Stimulated activated CD8-positive, alpha-beta memory T cell treated with anti-CD3 and anti-CD28 coated beads, Interleukin-12 subunit alpha, Interleukin-12 subunit beta, amount 100 ng/mL, for 24 hours (primary cell): Measurements from ENCODE around the gene C11orf65.

ENCODE experiments used
- DNase-seq: peaks from one replicate; pipeline ENCODE4 v3.0.0-alpha.2; 2020; ENCODE audit errors: extremely low read depth

C11orf65 gene, protein sequence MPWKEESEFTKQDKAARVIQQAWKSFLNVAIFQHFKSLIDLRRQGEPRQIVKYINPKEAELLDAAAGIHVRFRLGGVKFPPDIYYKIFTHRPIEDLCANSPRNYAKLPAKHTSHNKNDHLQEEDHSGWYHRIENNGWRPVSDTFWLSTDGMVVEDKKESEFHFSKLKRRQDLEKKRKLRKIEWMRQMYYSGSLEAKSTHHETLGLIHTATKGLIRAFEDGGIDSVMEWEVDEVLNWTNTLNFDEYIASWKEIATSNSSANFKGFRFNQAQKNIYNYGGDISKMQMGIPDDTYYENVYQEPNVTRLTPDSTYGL

GRCh38 chr11:108467091-108467823 lies at the start of gene C11orf65:
Gene C11orf65, minus strand, starts transcription at chr11:108467529. Its CDS starts 5,970 bp downstream, at chr11:108461559.
- DNase-seq, result peak; percentile 78

GRCh38 chr11:108516125-108516524 lies 48.8 kb upstream of the C11orf65 start:
- DNase-seq, result no peak

GRCh38 chr11:108512708-108513107 lies 45.4 kb upstream of the C11orf65 start:
- no peak for DNase-seq

DNA sequence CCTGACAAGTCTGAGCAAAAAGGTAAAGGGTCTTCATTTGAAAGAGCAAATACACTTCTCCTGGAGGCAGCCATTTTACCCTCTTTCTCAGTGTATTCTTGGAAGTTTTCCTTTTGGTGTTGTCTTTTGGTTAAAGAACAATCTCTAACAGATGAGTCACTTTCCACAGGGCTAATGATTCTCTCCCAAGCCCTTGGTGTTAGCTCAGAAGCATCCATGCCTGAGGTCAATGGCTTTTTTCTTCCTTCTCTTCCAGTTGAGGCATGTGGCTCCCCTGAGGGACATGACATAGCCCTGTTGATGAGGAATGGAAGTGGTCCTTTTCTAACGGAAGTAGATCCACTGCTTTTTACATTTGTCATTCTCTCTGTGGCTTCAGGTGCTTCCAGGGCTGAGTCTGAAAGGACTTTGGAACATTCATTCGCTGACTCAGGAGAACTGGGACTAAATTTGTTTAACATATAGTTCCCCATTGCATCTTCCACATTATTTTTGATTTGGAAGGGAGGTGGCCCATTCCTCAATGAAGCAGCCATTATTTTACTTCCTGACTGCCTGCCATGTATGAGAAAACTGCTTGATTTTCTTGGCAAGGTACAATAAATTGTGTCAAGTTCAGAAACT lies 44.6 kb upstream of the C11orf65 start:
- no peak for DNase-seq

- DNase-seq, result no peak
Observed at GRCh38 chr11:108508653-108509593, 41.6 kb upstream of the C11orf65 start.

DNA sequence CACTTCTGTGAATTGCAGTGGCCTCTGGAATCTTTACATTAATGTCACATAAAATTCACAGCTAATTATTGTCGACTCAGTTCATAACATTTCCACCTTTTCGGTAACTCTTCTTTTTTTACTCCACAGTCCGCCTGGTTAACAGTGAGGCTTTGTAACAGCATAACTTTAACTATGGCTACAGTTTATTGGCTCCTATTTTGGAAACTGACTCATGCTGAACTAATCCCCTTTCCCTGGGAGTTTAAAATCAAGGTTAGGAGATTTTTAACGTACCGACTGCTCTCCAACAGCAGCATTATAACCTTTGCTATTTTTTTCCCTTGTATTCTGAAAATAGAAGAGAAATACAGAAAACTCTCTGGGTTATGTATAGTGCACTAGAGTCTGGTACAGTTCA lies 34.1 kb upstream of the C11orf65 start:
- DNase-seq, result no peak

GRCh38 chr11:108500721-108501120 lies 33.4 kb upstream of the C11orf65 start:
- no peak for DNase-seq

DNA sequence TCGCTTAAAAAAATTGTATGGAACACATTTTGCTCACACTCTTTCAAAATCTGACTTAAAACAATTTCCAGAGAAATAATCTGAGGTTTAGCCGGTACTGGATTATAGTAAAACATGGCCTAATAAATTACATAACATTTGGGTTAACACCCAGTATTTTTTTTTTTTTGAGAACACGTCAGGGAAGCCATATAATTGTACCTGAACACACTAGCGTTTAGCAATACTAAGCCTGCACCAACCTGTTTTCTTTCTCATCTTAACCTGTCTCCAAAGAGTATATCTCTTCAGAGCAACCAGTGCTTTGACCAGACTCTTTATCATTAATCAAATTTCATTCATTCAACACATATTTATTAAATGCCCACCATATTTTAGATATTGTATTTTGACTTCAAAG lies 32.8 kb upstream of the C11orf65 start:
- DNase-seq, result no peak

- no peak for DNase-seq
Observed at GRCh38 chr11:108498816-108499408, 31.6 kb upstream of the C11orf65 start.

- DNase-seq, result peak; percentile 8
Observed at GRCh38 chr11:108498046-108498815, 30.9 kb upstream of the C11orf65 start, which contains the start of gene POGLUT3. Gene POGLUT3, minus strand, starts transcription at chr11:108498384. Its CDS starts 18 bp downstream, at chr11:108498366.

DNA sequence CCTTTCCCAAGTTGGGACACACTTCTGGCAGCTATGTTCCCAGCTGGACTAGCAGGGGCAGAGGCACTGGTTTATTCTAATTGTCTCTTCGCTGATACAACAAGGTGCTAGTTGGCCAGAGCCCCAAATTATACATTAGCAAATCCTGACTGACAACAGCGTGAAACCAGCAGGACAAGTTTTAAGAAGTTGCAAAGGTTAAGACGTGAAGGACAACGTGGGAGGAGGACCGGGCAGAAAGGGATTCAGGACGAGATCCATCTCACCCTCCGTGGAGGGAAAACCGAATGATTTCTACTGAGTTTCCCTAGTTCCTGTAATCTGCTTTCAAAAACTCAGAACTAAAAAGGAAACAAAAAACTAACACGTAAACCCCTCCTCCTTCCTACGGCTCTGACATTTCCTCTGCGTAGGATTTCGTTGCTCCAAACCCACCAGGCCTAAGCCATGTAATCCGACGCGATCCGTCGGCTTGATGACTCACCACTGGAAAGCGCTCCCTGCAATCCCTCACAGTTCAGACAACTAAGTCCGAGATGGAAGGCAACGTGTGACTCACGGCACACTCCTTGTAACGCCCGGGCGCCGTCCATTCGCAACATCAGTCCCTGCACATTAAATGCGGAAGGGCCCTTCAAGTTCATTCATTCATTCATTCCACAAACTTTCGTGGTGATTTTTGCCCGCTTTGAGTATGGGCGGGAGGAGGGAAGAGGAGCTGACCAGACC lies 30.2 kb upstream of the C11orf65 start:
- peak; percentile 30 for DNase-seq

- DNase-seq, result no peak
Observed at GRCh38 chr11:108496643-108497256, 29.4 kb upstream of the C11orf65 start.

DNA sequence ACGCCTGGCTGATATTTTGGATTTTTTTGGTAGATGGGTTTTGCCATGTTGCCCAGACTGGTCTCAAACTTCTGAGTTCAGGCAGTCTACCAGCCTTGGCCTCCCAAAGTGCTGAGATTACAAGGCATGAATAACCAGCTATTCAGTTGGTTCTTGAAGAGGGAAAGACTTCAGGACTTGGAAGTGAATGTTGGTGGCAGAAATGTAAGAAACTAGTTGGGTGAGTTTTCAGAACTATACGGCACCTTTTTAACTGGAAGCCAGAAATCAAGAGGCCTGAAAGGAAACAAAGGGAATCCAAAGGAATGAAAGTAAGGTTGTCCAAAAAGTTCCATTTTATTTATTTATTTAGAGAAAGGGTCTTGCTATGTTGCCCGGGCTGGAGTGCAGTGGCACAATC lies 28.0 kb upstream of the C11orf65 start:
- no peak for DNase-seq

DNA sequence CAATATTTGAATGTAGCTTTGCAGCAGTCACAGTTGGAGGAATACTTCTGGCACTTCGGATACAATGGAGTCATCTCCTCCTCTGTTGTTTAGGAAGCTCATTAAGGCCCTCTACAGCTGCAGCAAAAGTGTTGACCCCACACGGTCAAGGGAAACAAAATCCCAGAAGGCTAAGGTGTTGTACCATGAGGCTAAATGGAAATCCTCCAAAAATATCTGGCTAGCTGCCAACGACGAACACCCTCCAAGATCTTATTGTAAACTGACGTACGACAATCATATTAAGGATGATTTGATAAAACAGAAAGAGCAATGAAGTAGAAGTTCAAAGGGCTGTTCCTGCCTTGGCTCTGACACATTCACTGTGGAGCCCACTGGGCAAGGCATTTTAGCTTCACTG lies 26.9 kb upstream of the C11orf65 start:
- DNase-seq, result no peak

DNA sequence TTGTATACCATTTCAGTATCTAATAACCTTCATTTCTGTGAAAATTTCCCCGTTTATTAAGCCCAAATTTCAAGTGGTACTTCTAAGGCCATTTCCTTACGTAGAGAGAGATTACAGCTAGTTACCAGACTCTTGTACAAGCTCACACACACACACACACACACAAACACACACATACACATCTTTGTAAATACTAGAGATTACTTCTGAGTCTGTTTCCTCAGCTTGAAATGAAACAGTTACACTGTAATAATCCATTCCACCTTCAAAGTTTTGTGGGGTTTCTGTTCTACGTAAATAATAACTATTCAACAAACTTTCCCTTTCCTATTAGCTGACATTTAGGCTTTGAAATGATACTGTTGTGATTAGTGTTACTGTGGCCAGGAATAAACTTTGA lies 24.6 kb upstream of the C11orf65 start:
- DNase-seq, result no peak

DNA sequence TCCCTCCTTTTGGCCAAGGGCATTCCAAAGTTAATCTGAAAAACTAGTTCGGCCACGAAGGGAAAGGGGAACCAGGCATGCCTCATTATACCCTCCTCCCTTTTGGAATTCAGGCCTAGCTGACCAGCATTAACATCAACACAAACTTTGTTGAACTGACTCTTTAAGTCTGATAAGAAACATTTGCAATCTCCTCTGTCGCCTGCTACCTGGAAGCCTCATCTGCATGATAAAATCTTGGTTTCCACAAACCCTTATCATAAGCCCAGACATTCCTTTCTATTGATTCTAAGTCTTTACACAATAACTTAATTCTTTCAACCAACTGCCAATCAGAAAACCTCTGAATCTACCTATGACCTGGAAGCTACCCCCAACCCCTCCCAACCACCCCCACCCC lies 19.5 kb upstream of the C11orf65 start:
- no peak for DNase-seq

DNA sequence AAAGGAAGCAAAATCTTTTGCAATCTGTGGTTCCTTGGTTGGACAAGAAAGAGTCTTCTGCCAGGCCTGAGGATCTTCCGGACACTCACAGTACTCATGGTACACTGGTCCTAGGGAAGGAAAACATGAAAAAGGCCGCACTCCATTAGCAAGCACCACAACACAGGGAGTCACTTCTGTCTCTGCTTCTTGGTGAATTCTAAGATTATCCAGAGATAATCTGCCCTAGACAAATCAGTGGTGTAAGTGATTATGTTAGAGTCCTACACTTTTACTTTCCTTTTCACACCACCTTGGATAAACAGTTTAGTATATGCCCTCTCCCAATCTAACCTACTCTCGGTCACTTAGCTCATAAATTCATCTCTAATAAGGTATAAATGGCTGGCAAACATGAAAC lies 19.0 kb upstream of the C11orf65 start:
- no peak for DNase-seq

DNA sequence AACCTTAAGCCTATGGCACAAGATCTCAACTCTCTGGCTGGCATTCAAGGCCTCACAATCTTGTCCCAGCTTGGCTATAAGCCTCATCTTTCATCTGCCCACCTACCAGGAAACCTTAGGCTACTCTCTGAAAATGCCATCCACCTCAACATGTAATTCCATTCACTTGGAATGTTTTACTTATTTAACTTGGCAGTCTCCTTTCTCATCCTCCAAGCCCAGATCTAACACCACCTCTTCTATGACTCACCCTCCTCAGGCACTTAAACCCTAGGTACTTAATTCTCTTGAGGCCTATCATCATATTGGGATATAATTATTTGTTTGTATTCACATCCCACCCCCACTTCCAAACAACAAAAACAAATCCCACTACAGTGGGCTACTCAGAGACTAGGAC lies 15.8 kb upstream of the C11orf65 start:
- no peak for DNase-seq
